Natural killer cell (primary cell): ENCODE data around the gene TLX3. TPM values are rescaled to one million over a fixed set of nuclear protein-coding genes. Genes with fewer than 3 reads are reported as not detected.

Source experiments
- ATAC-seq, 3 donors: fragments of 150-1000 bp in 2 of 3; fragments of 200-7000 bp in 1 of 3; cut with Tn5 transposase; 1 replicate in 1 of 3; 2 replicates in 2 of 3; pipeline ENCODE4 v1.10.0; 2021; ENCODE audit warnings: mild to moderate bottlenecking in 2 of 3, moderate library complexity in 2 of 3
- DNase-seq, 2 donors: peaks; one replicate each; pipeline versions ENCODE4 v3.0.0 to v3.0.0-alpha.2; 2013 to 2021; ENCODE audit warnings: mixed read lengths in 1 of 2
- H3K27ac ChIP-seq: one replicate; pipeline ENCODE4 v1.5.1; 2013; ENCODE audit warnings: mild to moderate bottlenecking, low read length
- H3K27me3 ChIP-seq: one replicate; pipeline ENCODE4 v1.6.1; 2013; ENCODE audit warnings: low read length; ENCODE audit not compliant: control insufficient read depth, insufficient read depth
- H3K36me3 ChIP-seq: one replicate; pipeline ENCODE4 v1.6.1; 2013; ENCODE audit warnings: low read length; ENCODE audit not compliant: control insufficient read depth, insufficient read depth
- H3K4me1 ChIP-seq: one replicate; pipeline ENCODE4 v1.6.1; 2013; ENCODE audit warnings: low read length; ENCODE audit not compliant: control insufficient read depth, insufficient read depth
- H3K4me3 ChIP-seq: one replicate; pipeline ENCODE4 v1.5.1; 2013; ENCODE audit warnings: low read length
- H3K9me3 ChIP-seq: one replicate; pipeline ENCODE4 v1.6.1; 2013; ENCODE audit warnings: low read length; ENCODE audit not compliant: control insufficient read depth, insufficient read depth
- H3K27ac Mint-ChIP-seq, 2 donors: one replicate each; pipeline ENCODE4 v1.8.0; 2022; ENCODE audit warnings: mild to moderate bottlenecking in 2 of 2, mixed read lengths in 2 of 2, moderate library complexity in 1 of 2
- H3K27me3 Mint-ChIP-seq, 2 donors: one replicate each; pipeline ENCODE4 v1.8.0; 2022; ENCODE audit warnings: low read depth in 2 of 2, mixed read lengths in 2 of 2
- H3K36me3 Mint-ChIP-seq: one replicate; pipeline ENCODE4 v1.8.0; 2022; ENCODE audit warnings: mixed read lengths
- H3K4me1 Mint-ChIP-seq, 2 donors: one replicate each; pipeline ENCODE4 v1.8.0; 2022; ENCODE audit warnings: mixed read lengths in 2 of 2
- H3K4me3 Mint-ChIP-seq: one replicate; pipeline ENCODE4 v1.8.0; 2022; ENCODE audit warnings: mild to moderate bottlenecking, moderate library complexity, mixed read lengths
- H3K9me3 Mint-ChIP-seq, 2 donors: one replicate each; pipeline ENCODE4 v1.8.0; 2022; ENCODE audit warnings: mixed read lengths in 2 of 2
- WGBS: methylation state at CpG from one replicate; pipeline ENCODE4 v1.1.7; 2013; ENCODE audit warnings: missing lambda C conversion rate; ENCODE audit not compliant: insufficient coverage; 5-methylcytosine and 5-hydroxymethylcytosine counted together
- intact Hi-C: fragments of 100-400 bp; cut with micrococcal nuclease; formaldehyde crosslinking; loops from one replicate; pipeline ENCODE4 v1.14.2; 2022
- total RNA-seq, 4 donors: library from RNA; stranded (reverse); fragments of 120-200 nt in 1 of 4; gene quantifications; one replicate each; pipeline versions ENCODE4 v1.2.3 to v1.2.4, GENCODE V29; 2013 to 2022
- TF ChIP-seq, protein P1 (sequence below): fragments of 200-600 bp; IDR thresholded peaks from one replicate; pipeline ENCODE4 v1.8.0; 2022; ENCODE audit warnings: antibody characterized with exemption

The TLX3 gene
- total RNA-seq, 3 donors from 2014 or later (not counting 1 experiment from before 2014, with no cell fraction given) = not detected

DNA sequence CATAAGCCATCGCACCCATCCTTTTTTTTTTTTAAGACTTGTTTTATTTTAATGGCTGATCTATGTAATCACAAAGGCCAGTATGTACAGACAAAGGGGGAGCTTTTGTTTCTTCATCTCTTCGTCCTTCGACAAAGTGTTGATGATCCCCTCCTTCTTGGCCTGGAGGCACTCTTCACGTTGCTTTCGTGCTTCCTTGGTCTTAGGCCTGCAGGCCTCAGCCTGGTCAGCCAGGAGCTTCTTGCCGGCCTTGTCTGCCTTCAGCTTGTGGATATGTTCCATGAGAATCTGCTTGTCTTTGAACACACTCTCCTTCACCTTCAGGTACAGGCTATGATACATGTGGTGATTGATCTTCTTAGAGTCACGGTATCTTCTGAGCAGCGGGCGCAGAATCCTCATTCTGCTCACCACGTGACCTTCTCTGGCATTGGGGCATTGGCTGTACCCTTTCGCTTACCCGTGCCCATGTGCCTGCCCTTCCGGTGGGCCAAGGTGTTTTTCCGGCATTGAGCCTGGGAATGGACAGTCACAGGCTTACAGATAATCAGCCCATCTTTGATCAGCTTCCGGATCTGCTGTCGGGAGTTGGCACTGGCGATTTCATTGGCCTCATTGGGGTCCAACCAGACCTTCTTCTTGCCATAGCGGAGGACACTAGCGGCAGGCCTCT is 36.0 kb downstream of the TLX3 start:
- TF ChIP-seq, protein P1, sequence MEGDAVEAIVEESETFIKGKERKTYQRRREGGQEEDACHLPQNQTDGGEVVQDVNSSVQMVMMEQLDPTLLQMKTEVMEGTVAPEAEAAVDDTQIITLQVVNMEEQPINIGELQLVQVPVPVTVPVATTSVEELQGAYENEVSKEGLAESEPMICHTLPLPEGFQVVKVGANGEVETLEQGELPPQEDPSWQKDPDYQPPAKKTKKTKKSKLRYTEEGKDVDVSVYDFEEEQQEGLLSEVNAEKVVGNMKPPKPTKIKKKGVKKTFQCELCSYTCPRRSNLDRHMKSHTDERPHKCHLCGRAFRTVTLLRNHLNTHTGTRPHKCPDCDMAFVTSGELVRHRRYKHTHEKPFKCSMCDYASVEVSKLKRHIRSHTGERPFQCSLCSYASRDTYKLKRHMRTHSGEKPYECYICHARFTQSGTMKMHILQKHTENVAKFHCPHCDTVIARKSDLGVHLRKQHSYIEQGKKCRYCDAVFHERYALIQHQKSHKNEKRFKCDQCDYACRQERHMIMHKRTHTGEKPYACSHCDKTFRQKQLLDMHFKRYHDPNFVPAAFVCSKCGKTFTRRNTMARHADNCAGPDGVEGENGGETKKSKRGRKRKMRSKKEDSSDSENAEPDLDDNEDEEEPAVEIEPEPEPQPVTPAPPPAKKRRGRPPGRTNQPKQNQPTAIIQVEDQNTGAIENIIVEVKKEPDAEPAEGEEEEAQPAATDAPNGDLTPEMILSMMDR = no peak
- Mint-ChIP-seq H3K9me3 (no peaks in the 10 kb centered on the region), H3K27ac (no peak overlapping the region), H3K4me1 (no peaks in the 10 kb centered on the region), H3K36me3 (no peaks in the 10 kb centered on the region), H3K4me3 (no peak overlapping the region), H3K27me3 (peaks cover 0 to 8% of the 10 kb centered on the region in 2 donors)
- H3K36me3 ChIP-seq = no peaks in the 10 kb centered on the region
- H3K4me1 ChIP-seq = no peaks in the 10 kb centered on the region
- DNase-seq (no peak), ATAC-seq (no peak)
- WGBS = 93% methylated on average over 18 of the region's 19 CpGs
- H3K4me3 ChIP-seq = no peak overlapping the region
- no peaks in the 10 kb centered on the region for H3K9me3 ChIP-seq
- intact Hi-C loops = loop anchor here (10.0 kb wide), 1 partner anchor 540 kb away; no protein-coding TSS in a partner anchor
- no peak overlapping the region for H3K27ac ChIP-seq
- H3K27me3 ChIP-seq = no peaks in the 10 kb centered on the region

DNA sequence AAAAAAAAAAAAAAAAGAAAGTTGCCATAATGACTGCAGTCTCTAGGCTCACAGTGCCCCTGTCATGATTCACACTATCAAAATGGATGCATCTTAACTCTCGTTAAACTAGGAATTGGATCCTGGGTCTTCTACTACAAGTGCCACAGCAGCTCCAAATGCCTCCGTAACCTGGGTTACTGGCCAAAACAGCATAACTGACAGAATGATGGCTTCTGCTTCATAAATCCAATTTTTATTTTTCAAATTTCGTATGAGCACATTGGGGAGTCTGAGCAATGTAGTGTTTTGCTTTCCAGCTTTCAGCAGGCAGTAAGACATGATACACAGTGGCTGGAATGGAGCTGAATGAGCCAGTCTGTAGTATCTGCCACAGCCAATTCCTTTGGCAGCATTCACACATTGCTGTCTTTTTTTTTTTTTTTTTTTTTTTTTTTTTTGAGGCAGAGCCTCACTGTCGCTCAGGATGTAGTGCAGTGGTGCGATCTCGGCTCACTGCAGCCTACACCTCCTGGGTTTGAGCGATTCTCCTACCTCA is 42.6 kb downstream of the TLX3 start:
- no peaks in the 10 kb centered on the region for H3K36me3 ChIP-seq
- intact Hi-C loops = no loop called here
- no peak overlapping the region for H3K27ac Mint-ChIP-seq
- TF ChIP-seq, protein P1 = no peak
- no peaks in the 10 kb centered on the region for H3K27me3 ChIP-seq
- H3K9me3 ChIP-seq = no peaks in the 10 kb centered on the region
- ATAC-seq (no peak), DNase-seq (no peak)
- no peak overlapping the region for H3K4me3 ChIP-seq
- 84% methylated on average over 7 of the region's 7 CpGs for WGBS
- no peaks in the 10 kb centered on the region for H3K4me1 ChIP-seq
- H3K36me3 Mint-ChIP-seq = no peaks in the 10 kb centered on the region
- H3K9me3 Mint-ChIP-seq = no peaks in the 10 kb centered on the region
- H3K4me3 Mint-ChIP-seq = no peak overlapping the region
- H3K4me1 Mint-ChIP-seq = no peaks in the 10 kb centered on the region
- peaks cover 0 to 8% of the 10 kb centered on the region in 2 donors for H3K27me3 Mint-ChIP-seq
- no peak overlapping the region for H3K27ac ChIP-seq

DNA sequence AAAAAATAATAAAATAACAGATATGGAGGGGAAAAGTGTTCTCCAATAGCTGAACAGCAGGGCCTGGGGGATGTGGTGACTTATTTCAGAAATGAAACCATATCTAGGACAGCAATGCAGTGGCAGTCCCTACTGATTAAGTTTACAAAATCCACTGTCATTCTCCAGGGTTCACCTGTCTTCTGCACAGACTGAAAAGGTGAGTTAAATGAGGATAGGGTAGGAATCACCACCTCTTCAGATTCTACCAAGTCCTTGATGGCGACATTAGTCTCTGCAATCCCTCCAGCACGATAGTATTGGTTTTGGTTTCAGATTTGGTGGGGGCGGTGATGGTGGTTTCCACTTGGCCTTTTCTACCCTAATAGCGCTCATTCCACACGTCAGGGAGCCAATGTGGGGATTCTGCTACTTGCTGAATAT is 46.3 kb downstream of the TLX3 start:
- TF ChIP-seq, protein P1 = no peak
- WGBS = 69% methylated on average over 5 of the region's 5 CpGs
- intact Hi-C loops = no loop called here
- peak in 1 of 2 donors; percentile 51 for DNase-seq
- Histone ChIP-seq H3K27me3 (no peaks in the 10 kb centered on the region), H3K4me3 (peak overlapping the region; percentile 16), H3K36me3 (no peaks in the 10 kb centered on the region), H3K27ac (no peak overlapping the region), H3K9me3 (no peaks in the 10 kb centered on the region), H3K4me1 (no peaks in the 10 kb centered on the region)
- ATAC-seq = peak in 2 of 3 donors; percentile 34 to 72
- Mint-ChIP-seq H3K4me1 (no peaks in the 10 kb centered on the region), H3K27ac (no peak overlapping the region), H3K36me3 (no peaks in the 10 kb centered on the region), H3K27me3 (peaks cover 0 to 2% of the 10 kb centered on the region in 2 donors), H3K4me3 (no peak overlapping the region), H3K9me3 (no peaks in the 10 kb centered on the region)
